GM12892 (cell line): ENCODE measurements around the gene JPH3.

Experiments used
- POLR2A ChIP-seq: IDR thresholded peaks from 2 replicates; pipeline ENCODE4 v1.6.1; 2011; ENCODE audit warnings: low read depth, low read length, control low read depth
- POLR2AphosphoS5 ChIP-seq: IDR thresholded peaks from 2 replicates; pipeline ENCODE4 v1.6.1; 2011; ENCODE audit warnings: low read depth, low read length, control low read depth
- TAF1 ChIP-seq: IDR thresholded peaks from 2 replicates; pipeline ENCODE4 v1.6.1; 2011; ENCODE audit warnings: low read depth, mild to moderate bottlenecking, control low read depth, low read length, borderline replicate concordance

DNA sequence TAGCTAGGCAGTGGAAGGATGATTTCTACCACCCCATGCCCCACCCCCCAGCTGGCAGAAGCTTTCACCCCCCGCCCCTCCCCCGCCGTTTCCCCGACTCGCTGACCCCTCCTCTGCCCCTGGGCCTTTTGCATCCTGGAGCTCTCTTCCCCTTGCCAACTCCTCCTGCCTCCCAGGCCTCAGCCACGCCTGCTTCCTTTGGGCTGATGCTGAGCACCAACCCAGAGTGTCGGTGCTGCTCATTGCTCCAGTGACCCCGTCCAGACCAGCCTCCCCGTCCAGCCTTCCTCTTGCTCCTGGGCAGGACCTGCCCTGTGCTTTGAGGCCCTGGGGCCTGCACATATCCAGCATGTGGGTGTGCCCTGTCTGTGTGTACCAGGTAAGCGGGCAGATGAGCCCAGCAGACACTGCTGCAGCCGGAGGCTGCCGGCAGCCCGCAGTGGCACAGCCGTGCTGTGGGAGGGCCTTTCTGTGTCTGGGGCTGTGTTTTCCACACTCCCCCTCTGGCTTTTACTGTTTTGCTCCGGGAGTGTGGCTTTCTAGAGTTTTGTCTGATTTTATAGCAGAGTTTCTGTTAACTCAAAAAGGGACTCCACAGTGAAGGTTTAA is 72.9 kb downstream of the JPH3 start:
- no peak for TF ChIP-seq POLR2AphosphoS5
- TF ChIP-seq TAF1: no peak
- TF ChIP-seq POLR2A: no peak
